Mucosa of descending colon (tissue), 3 donors: Measurements from ENCODE around the gene NCK1. TPM values are rescaled to one million over a fixed set of nuclear protein-coding genes. Genes with fewer than 3 reads are reported as not detected.
"Not testable (repeated sequence)": the region's sequence is repeated elsewhere in the genome, so short reads cannot be mapped to it uniquely, and the experiment has no call there.

Experiments
- ATAC-seq: fragments of 200-7000 bp; cut with Tn5 transposase; one replicate; pipeline ENCODE4 v1.9.1; 2020; ENCODE audit warnings: mild to moderate bottlenecking, moderate library complexity
- DNase-seq, 3 donors: peaks; one replicate each; pipeline ENCODE4 v3.0.0-alpha.2; 2020
- H3K36me3 ChIP-seq: fragments of 200-600 bp; one replicate; pipeline ENCODE4 v1.8.0; 2021; ENCODE audit warnings: low read depth, mild to moderate bottlenecking
- H3K4me1 ChIP-seq: fragments of 200-600 bp; one replicate; pipeline ENCODE4 v1.8.0; 2021; ENCODE audit warnings: low read depth, mild to moderate bottlenecking
- H3K4me3 ChIP-seq: fragments of 200-600 bp; one replicate; pipeline ENCODE4 v1.8.0; 2021; ENCODE audit warnings: mild to moderate bottlenecking
- H3K9me3 ChIP-seq: fragments of 200-600 bp; one replicate; pipeline ENCODE4 v1.8.0; 2021; ENCODE audit warnings: mild to moderate bottlenecking
- intact Hi-C, 2 donors: fragments of 100-400 bp; cut with DNase I in 1 of 2; cut with micrococcal nuclease in 1 of 2; formaldehyde crosslinking; loops; one replicate each; pipeline versions ENCODE4 v1.11.0 to v1.11.1; 2022; cut with DNase I, micrococcal nuclease
- total RNA-seq, 3 donors: library from RNA; stranded (reverse); fragmentation: NEBNext Ultra II Directional in 2 of 3; extraction: Animal tissue kit (Norgen Biotek cat#: 25700) in 2 of 3; gene quantifications; one replicate each; pipeline versions ENCODE4 v1.2.1 to v1.2.4, GENCODE V29; 2021 to 2023
- TF ChIP-seq, protein P1 (sequence below): fragments of 200-600 bp; IDR thresholded peaks from one replicate; pipeline ENCODE4 v1.8.0; 2022; ENCODE audit warnings: antibody characterized with exemption, mild to moderate bottlenecking
- donor health status: DM: no; HTN: no; CAD: no; lungs with moderate emphysema.
- donor health status: DM: no; HTN: no; CAD: no.
- donor health status: DM: no; HTN: yes; CAD: no.

NCK1 gene
- total RNA-seq, 3 donors from 2014 or later: 47.0 to 56.4 (median 50.1) TPM

DNA sequence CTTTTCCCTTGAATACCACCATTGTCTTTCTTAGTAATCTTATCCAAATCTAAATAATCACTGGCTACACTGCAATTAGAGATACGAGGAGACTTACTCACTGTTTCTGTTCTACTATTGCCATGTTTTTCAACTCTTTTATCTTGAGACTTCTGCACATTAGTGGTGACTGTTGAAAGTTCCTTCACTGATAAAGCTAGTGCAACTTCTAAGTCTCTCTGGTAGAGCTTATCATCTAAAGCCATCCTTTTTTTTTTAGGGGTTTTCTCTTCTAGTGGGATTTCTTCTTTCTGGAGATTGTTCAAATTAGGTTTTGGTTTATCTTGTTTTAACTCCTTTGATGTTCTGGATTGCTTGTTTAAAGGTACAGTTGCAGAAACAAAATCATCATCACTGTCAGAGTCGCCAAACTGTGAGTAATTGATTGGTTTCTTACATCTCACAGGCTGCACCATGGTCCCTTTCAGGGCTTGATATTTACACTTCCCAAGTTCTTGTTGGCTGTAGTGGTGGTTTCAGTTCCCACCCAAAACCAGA is 37.7 kb downstream of the NCK1 start:
- DNase-seq: no peak
- peaks cover 10% of the 10 kb centered on the region for H3K9me3 ChIP-seq
- no peak for ATAC-seq
- H3K36me3 ChIP-seq: no peaks in the 10 kb centered on the region
- H3K4me1 ChIP-seq: no peaks in the 10 kb centered on the region
- intact Hi-C loops: no loop called here
- no peak overlapping the region for H3K4me3 ChIP-seq
- TF ChIP-seq, protein P1, sequence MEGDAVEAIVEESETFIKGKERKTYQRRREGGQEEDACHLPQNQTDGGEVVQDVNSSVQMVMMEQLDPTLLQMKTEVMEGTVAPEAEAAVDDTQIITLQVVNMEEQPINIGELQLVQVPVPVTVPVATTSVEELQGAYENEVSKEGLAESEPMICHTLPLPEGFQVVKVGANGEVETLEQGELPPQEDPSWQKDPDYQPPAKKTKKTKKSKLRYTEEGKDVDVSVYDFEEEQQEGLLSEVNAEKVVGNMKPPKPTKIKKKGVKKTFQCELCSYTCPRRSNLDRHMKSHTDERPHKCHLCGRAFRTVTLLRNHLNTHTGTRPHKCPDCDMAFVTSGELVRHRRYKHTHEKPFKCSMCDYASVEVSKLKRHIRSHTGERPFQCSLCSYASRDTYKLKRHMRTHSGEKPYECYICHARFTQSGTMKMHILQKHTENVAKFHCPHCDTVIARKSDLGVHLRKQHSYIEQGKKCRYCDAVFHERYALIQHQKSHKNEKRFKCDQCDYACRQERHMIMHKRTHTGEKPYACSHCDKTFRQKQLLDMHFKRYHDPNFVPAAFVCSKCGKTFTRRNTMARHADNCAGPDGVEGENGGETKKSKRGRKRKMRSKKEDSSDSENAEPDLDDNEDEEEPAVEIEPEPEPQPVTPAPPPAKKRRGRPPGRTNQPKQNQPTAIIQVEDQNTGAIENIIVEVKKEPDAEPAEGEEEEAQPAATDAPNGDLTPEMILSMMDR: no peak

DNA sequence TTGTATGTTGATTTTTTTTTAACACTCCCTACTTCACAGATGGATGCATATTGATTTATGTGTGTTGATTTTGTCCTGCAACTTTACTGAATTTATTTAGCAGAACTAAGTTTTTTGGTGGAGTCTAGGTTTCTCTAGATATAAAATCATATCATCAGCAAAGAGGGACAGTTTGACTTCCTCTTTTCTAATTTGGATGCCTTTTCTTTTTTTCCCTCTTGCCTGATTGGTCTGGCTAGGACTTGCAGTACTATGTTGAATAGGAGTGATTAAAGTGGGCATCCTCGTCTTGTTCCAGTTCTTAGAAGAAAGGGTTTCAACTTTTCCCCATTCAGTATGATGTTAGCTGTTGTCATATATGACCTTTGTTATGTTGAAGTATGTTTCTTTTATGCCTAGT is 38.7 kb downstream of the NCK1 start:
- not testable (repeated sequence) for H3K4me1 ChIP-seq, ATAC-seq

DNA sequence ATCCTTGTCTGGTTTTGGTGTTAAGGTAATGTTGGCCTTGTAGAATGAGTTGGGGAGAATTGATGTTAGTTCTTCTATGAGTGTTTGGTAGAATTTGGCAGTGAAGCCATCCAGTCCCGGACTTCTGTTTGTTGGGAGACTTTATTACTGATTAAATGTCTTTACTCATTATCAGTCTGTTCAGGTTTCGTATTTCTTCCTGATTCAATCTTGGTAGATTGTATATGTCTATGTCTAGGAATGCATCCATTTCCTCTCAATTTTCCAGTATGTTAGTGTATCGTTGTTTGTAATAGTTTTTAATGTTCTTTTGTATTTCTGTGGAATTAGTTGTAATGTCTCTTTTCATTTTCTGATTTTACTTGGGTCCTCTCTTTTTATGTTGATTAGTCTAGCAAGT is 39.4 kb downstream of the NCK1 start:
- DNase-seq (no peak), ATAC-seq (no peak)
- Histone ChIP-seq H3K4me1 (no peaks in the 10 kb centered on the region), H3K36me3 (no peaks in the 10 kb centered on the region), H3K9me3 (peaks cover 10% of the 10 kb centered on the region), H3K4me3 (no peak overlapping the region)
- intact Hi-C loops: no loop called here
- TF ChIP-seq, protein P1: no peak

More for the DNA sequence above, 38.7 kb downstream of the NCK1 start:
- H3K36me3 ChIP-seq, H3K9me3 ChIP-seq, H3K4me3 ChIP-seq, intact Hi-C loops, DNase-seq: not testable (repeated sequence)

DNA sequence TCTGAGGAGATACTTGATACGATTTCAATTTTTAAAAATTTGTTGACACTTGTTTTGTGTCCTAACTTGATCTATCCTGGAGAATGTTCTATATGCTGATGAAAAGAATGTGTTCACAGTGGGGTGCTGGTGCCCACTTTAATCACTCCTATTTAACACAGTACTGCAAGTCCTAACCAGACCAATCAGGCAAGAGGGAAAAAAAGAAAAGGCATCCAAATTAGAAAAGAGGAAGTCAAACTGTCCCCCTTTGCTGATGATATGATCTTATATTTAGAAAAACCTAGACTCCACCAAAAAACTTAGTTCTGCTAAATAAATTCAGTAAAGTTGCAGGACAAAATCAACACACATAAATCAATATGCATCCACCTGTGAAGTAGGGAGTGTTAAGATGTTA is 40.5 kb downstream of the NCK1 start:
- H3K4me1 ChIP-seq, H3K4me3 ChIP-seq, ATAC-seq, intact Hi-C loops, H3K9me3 ChIP-seq, DNase-seq, H3K36me3 ChIP-seq: not testable (repeated sequence)

DNA sequence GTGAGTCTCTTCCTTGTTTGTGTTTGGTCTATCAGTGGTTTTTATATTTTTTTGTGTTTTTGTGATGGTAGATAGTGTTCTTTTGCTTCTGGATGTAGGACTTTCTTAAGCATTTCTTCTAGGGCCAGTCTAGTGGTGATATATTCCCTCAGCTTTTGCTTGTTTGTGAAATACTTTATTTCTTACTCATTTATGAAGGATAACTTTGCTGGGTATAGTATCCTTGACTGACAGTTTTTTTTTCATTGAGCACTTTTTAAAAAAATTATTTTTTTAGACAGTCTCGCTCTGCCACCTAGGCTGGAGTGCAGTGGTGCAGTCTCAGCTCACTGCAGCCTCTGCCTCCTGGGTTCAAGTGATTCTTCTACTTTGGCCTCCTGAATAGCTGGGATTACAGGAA is 41.9 kb downstream of the NCK1 start:
- ATAC-seq (no peak), DNase-seq (no peak)
- Histone ChIP-seq H3K36me3 (no peaks in the 10 kb centered on the region), H3K4me3 (no peak overlapping the region), H3K4me1 (peaks cover 3% of the 10 kb centered on the region), H3K9me3 (peaks cover 10% of the 10 kb centered on the region)
- TF ChIP-seq, protein P1: no peak
- intact Hi-C loops: no loop called here

DNA sequence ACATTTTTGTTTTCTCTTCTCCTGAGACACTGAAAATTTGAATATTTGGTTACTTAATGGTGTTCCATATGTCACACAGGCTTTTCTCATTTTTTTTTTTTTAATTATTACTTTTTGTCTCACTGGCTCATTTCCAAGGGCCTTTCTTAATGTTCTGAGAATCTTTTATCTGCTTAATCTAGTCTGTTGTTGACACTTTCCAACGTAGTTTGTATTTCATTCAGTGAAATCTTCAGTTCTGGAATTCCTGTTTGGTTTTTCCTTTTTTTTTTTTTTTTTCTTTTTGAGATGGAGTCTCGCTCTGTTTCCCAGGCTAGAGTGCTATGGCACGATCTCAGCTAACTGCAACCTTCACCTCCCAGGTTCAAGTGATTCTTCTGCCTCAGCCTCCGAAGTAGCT is 42.7 kb downstream of the NCK1 start:
- no peak for DNase-seq
- H3K4me3 ChIP-seq: no peak overlapping the region
- ATAC-seq: no peak
- peaks cover 10% of the 10 kb centered on the region for H3K9me3 ChIP-seq
- TF ChIP-seq, protein P1: no peak
- H3K36me3 ChIP-seq: no peaks in the 10 kb centered on the region
- intact Hi-C loops: no loop called here
- H3K4me1 ChIP-seq: peaks cover 3% of the 10 kb centered on the region

DNA sequence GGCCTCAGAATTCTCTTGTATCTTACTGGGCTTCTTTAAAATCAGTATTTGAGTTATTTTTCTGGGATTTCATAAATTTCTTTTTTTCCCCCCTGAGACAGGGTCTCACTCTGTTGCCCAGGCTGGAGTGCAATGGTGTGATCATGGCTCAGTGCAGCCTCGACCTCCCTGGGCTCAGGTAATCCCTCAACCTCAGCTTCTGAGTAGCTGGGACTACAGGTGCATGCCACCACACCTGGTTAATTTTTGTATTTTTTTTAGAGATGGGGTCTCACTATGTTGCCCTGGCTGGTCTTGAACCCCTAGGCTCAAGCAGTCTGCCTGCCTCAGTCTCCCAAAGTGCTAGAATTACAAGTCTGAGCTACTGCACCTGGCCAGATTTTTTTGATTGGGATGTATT is 43.5 kb downstream of the NCK1 start:
- no peak overlapping the region for H3K4me3 ChIP-seq
- TF ChIP-seq, protein P1: no peak
- H3K4me1 ChIP-seq: peaks cover 3% of the 10 kb centered on the region
- intact Hi-C loops: no loop called here
- no peak for DNase-seq
- peaks cover 10% of the 10 kb centered on the region for H3K9me3 ChIP-seq
- no peaks in the 10 kb centered on the region for H3K36me3 ChIP-seq
- ATAC-seq: no peak
